SU-DHL-6 (cell line): ENCODE results near the gene ITGA7.

Experiments used
- EZH2phosphoT487 ChIP-seq: fragments of 200-600 bp; sonication (generic), shearing (Covaris generic); conservative IDR thresholded peaks from 2 replicates; pipeline ENCODE4 v1.6.1; 2018; ENCODE audit warnings: mild to moderate bottlenecking, antibody characterized with exemption, low read length, moderate library complexity, mixed read lengths
- TF ChIP-seq, protein P1 (sequence below): fragments of 200-600 bp; sonication (generic); IDR thresholded peaks from one replicate; pipeline ENCODE4 v1.5.1; 2017; ENCODE audit warnings: antibody characterized with exemption, mild to moderate bottlenecking, low read length, moderate library complexity; ENCODE audit not compliant: insufficient read depth, poor library complexity, severe bottlenecking

DNA sequence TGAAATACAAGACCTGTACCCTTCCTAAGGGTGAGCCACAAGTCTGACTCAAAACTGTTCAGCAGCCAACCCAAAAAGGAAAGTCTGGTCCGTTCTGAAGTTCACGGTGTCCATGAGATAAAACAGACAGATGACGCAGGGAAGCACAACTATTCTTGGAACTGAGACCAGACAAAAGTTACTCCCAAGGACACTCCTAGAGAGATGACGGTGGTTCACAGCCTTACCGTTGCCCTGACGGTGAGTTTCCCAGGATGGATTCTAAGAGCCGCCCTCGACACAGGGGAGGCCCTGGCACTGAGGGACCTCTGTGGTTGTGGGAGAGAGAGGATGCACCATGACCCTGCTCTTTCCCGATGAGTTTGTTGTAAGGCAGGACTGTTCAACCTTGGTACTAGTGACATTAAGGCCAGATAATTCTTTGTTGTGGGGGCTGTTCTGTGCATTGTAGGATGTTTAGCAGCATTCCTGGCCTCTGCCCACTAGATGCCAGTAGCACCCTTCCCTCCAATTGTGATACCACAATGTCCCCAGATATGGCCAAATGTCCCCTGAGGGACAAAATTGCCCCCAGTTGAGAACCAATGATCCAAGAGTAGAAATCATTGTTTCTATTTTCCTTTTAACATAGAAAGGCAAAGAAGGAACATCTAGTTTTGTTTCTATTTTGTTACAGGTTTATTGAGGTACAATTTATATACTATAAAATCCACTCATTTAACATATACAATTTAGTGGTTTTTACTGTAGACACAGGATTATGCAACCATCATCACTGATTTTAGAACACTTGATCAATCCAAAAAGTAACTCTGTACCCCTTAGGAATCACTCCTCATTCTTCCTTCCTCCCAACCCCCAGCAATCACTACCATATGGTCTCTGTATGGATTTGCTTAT, 48.0 kb downstream of the ITGA7 start:
- no peak for TF ChIP-seq EZH2phosphoT487
- TF ChIP-seq, protein P1, sequence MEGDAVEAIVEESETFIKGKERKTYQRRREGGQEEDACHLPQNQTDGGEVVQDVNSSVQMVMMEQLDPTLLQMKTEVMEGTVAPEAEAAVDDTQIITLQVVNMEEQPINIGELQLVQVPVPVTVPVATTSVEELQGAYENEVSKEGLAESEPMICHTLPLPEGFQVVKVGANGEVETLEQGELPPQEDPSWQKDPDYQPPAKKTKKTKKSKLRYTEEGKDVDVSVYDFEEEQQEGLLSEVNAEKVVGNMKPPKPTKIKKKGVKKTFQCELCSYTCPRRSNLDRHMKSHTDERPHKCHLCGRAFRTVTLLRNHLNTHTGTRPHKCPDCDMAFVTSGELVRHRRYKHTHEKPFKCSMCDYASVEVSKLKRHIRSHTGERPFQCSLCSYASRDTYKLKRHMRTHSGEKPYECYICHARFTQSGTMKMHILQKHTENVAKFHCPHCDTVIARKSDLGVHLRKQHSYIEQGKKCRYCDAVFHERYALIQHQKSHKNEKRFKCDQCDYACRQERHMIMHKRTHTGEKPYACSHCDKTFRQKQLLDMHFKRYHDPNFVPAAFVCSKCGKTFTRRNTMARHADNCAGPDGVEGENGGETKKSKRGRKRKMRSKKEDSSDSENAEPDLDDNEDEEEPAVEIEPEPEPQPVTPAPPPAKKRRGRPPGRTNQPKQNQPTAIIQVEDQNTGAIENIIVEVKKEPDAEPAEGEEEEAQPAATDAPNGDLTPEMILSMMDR, result peak; percentile 26
